CD4-positive, alpha-beta T cell (primary cell): Measurements from ENCODE around the gene GAS7. TPM values are rescaled to one million over a fixed set of nuclear protein-coding genes. Genes with fewer than 3 reads are reported as not detected.

Experiments used
- ATAC-seq: fragments of 200-7000 bp; cut with Tn5 transposase; one replicate; pipeline ENCODE4 v1.10.0; 2022; ENCODE audit warnings: mild to moderate bottlenecking; ENCODE audit not compliant: poor library complexity
- CTCF ChIA-PET: fragments of 350-600 bp; sonication (Branson Sonifier 250); formaldehyde crosslinking; loops from one replicate; lab custom pipeline; 2021; ENCODE audit warnings: antibody characterized with exemption, inconsistent platforms; lab: Charles Lee
- POLR2A ChIA-PET: fragments of 350-600 bp; sonication (Branson Sonifier 250); formaldehyde crosslinking; loops from one replicate; lab custom pipeline; 2021; ENCODE audit warnings: antibody characterized with exemption, inconsistent platforms; lab: Charles Lee
- DNase-seq, 14 experiments: peaks; one replicate each; pipeline ENCODE4 v3.0.0-alpha.2; 2013 to 2020; ENCODE audit warnings: mixed read lengths in 2 of 14
- H3K27ac ChIP-seq, 2 donors: one replicate each; pipeline versions ENCODE4 v1.5.1 to v1.7.0; 2013; ENCODE audit warnings: low read length in 2 of 2, low read depth in 1 of 2, mild to moderate bottlenecking in 1 of 2
- H3K27me3 ChIP-seq, 2 experiments: 1 replicate in 1 of 2; 2 replicates in 1 of 2; pipeline versions ENCODE4 v1.6.1 to v1.7.0; 2013; ENCODE audit warnings: low read length in 2 of 2, control low read depth in 1 of 2, mild to moderate bottlenecking in 1 of 2, moderate library complexity in 1 of 2; ENCODE audit not compliant: insufficient read depth in 2 of 2, control insufficient read depth in 1 of 2
- H3K36me3 ChIP-seq: one replicate; pipeline ENCODE4 v1.6.1; 2013; ENCODE audit warnings: low read length, control low read depth; ENCODE audit not compliant: insufficient read depth
- H3K4me1 ChIP-seq: one replicate; pipeline ENCODE4 v1.6.1; 2013; ENCODE audit warnings: low read length, control low read depth; ENCODE audit not compliant: insufficient read depth
- H3K4me3 ChIP-seq: one replicate; pipeline ENCODE4 v1.5.1; 2013; ENCODE audit warnings: mild to moderate bottlenecking, low read length, moderate library complexity
- H3K9me3 ChIP-seq, 2 experiments: 1 replicate in 1 of 2; 2 replicates in 1 of 2; pipeline versions ENCODE4 v1.6.1 to v1.7.0; 2013; ENCODE audit warnings: low read length in 2 of 2, mild to moderate bottlenecking in 2 of 2, control low read depth in 1 of 2, moderate library complexity in 1 of 2; ENCODE audit not compliant: control insufficient read depth in 1 of 2, insufficient read depth in 1 of 2
- H3K27ac Mint-ChIP-seq: one replicate; pipeline ENCODE4 v1.8.0; 2020; ENCODE audit warnings: mixed read lengths
- H3K27me3 Mint-ChIP-seq: one replicate; pipeline ENCODE4 v1.8.0; 2021; ENCODE audit warnings: mixed read lengths
- H3K36me3 Mint-ChIP-seq: one replicate; pipeline ENCODE4 v1.8.0; 2021; ENCODE audit warnings: low read depth, mixed read lengths
- H3K4me1 Mint-ChIP-seq: one replicate; pipeline ENCODE4 v1.8.0; 2021; ENCODE audit warnings: low read depth, mixed read lengths
- H3K4me3 Mint-ChIP-seq: one replicate; pipeline ENCODE4 v1.8.0; 2020; ENCODE audit warnings: mild to moderate bottlenecking, mixed read lengths
- H3K9me3 Mint-ChIP-seq: one replicate; pipeline ENCODE4 v1.8.0; 2020; ENCODE audit warnings: mixed read lengths
- intact Hi-C, 2 experiments: fragments of 100-400 bp; cut with DNase I in 1 of 2; cut with micrococcal nuclease in 1 of 2; formaldehyde crosslinking; loops; one replicate each; pipeline versions ENCODE4 v1.15.1 to v1.9.0; 2023 to 2025; cut with DNase I, micrococcal nuclease
- total RNA-seq, 174 experiments: library from RNA in 2 of 174; stranded (reverse) in 2 of 174; gene quantifications; one replicate each; pipeline ENCODE4 v1.2.3 and lab custom pipeline; 2021 to 2026
- TF ChIP-seq, protein P1 (sequence below): fragments of 200-600 bp; IDR thresholded peaks from one replicate; pipeline ENCODE4 v1.8.0; 2022; ENCODE audit warnings: antibody characterized with exemption, mild to moderate bottlenecking

GAS7 gene
- total RNA-seq, 2 experiments from 2014 or later: 1.8 to 3.4 TPM

DNA sequence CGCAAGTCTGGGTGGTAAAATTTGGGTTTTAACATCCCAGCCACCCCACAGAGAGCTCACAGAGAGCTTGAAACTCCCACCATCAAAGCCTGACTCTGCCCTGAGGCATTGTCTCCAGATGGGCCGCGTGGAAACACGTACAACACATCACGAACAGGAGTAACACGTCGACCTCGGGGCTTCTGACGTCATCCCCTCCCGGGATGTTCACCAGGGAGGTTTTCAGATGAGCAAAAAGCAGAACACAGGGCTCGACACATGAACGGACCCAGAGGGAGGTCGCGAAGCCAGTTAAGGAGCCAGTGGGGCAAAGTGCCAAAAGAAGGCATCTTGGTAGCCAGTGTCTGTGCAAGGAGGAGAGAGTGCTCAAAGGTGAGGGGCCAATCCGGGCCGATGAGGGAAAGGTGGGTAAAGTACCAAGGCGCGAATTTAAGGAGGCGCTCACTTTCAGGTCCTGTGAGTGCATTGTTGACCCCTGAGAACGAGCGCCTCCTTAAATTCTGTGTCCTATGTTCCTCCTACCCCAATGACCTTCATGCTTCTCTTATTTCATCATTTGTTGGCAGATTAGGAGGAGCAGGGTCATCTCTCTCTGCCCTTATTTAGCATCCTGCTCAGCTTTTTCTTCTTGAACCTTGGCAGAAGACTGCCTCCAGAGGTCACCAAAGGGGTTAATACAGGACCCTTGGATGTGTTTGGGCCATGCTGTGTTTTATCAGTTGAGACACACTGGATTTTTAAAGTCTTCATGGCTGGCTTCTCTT, 298.9 kb downstream of the GAS7 start:
- no peak for ATAC-seq
- H3K4me3 Mint-ChIP-seq: no peak overlapping the region
- H3K4me1 Mint-ChIP-seq: no peaks in the 10 kb centered on the region
- no peaks in the 10 kb centered on the region for H3K9me3 Mint-ChIP-seq
- TF ChIP-seq, protein P1, sequence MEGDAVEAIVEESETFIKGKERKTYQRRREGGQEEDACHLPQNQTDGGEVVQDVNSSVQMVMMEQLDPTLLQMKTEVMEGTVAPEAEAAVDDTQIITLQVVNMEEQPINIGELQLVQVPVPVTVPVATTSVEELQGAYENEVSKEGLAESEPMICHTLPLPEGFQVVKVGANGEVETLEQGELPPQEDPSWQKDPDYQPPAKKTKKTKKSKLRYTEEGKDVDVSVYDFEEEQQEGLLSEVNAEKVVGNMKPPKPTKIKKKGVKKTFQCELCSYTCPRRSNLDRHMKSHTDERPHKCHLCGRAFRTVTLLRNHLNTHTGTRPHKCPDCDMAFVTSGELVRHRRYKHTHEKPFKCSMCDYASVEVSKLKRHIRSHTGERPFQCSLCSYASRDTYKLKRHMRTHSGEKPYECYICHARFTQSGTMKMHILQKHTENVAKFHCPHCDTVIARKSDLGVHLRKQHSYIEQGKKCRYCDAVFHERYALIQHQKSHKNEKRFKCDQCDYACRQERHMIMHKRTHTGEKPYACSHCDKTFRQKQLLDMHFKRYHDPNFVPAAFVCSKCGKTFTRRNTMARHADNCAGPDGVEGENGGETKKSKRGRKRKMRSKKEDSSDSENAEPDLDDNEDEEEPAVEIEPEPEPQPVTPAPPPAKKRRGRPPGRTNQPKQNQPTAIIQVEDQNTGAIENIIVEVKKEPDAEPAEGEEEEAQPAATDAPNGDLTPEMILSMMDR: no peak
- ChIA-PET CTCF (no interaction called here), POLR2A (no interaction called here)
- Histone ChIP-seq H3K4me3 (no peak overlapping the region), H3K9me3 (no peaks in the 10 kb centered on the region), H3K36me3 (no peaks in the 10 kb centered on the region), H3K27me3 (no peaks in the 10 kb centered on the region), H3K27ac (no peak overlapping the region), H3K4me1 (no peaks in the 10 kb centered on the region)
- DNase-seq: no peak
- H3K27me3 Mint-ChIP-seq: peaks cover 32% of the 10 kb centered on the region
- no peak overlapping the region for H3K27ac Mint-ChIP-seq
- intact Hi-C loops: no loop called here
- no peaks in the 10 kb centered on the region for H3K36me3 Mint-ChIP-seq

DNA sequence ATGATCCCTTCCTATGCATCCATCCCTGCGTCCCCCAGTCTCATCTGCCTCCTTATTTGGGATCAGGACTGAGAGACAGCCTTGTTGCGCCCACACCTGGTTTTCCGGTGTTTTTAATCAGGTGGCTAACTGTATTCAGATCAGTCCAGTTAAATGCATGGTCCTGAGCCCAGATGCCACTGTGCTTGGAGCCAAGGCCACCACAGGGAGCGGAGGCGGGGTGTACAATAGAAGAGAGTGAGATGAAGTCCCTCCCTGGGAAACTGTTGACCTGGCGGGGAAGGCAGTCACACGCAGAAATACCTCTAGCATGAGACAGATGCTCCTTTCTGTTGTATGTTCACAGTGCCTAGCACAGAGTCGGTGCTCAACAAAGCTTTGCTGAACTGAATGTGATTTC, 299.6 kb downstream of the GAS7 start:
- H3K9me3 ChIP-seq: no peaks in the 10 kb centered on the region
- no peaks in the 10 kb centered on the region for H3K36me3 Mint-ChIP-seq
- no peak overlapping the region for H3K27ac Mint-ChIP-seq
- no peak overlapping the region for H3K27ac ChIP-seq
- no peak overlapping the region for H3K4me3 Mint-ChIP-seq
- H3K27me3 ChIP-seq: no peaks in the 10 kb centered on the region
- ATAC-seq: no peak
- peaks cover 33% of the 10 kb centered on the region for H3K27me3 Mint-ChIP-seq
- H3K36me3 ChIP-seq: no peaks in the 10 kb centered on the region
- no peak for DNase-seq
- no peak overlapping the region for H3K4me3 ChIP-seq
- no peaks in the 10 kb centered on the region for H3K9me3 Mint-ChIP-seq
- CTCF ChIA-PET: no interaction called here
- TF ChIP-seq, protein P1: no peak
- no peaks in the 10 kb centered on the region for H3K4me1 Mint-ChIP-seq
- POLR2A ChIA-PET: no interaction called here
- no peaks in the 10 kb centered on the region for H3K4me1 ChIP-seq
- intact Hi-C loops: no loop called here

DNA sequence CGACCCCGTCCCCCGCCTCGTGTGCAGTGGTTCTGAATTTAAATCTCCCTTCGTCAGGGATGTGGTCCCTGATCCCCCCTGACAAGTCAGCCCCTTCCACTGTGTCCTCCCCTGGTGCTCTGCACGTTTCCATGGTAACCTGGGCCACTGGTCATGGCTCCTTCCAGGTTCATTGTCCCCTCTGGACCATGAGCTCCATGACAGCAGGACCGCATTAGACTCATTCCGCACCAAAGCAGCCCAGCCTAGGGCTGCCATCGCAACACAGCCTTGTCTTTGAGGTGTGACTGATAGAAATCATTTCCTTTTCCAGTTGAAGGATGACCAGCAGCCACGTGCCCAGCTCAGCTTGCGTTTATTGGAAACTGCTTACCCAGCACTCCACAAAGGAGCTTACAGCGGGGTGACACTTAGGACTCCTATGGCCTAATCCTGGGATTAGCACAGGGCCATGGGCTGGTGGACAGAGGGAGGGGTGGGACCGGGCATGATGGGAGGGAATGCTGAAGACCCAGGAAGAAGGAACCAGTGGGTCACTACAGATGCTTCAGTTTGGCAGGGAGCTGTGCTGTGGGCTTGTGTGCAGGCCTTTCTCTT, 300.9 kb downstream of the GAS7 start:
- H3K4me3 ChIP-seq: no peak overlapping the region
- intact Hi-C loops: no loop called here
- no peaks in the 10 kb centered on the region for H3K4me1 Mint-ChIP-seq
- H3K27ac ChIP-seq: no peak overlapping the region
- TF ChIP-seq, protein P1: no peak
- H3K36me3 Mint-ChIP-seq: no peaks in the 10 kb centered on the region
- H3K9me3 Mint-ChIP-seq: no peaks in the 10 kb centered on the region
- no peaks in the 10 kb centered on the region for H3K36me3 ChIP-seq
- H3K4me1 ChIP-seq: no peaks in the 10 kb centered on the region
- H3K27me3 Mint-ChIP-seq: peaks cover 34% of the 10 kb centered on the region
- ATAC-seq: no peak
- H3K27me3 ChIP-seq: no peaks in the 10 kb centered on the region
- ChIA-PET CTCF (no interaction called here), POLR2A (no interaction called here)
- DNase-seq: no peak
- H3K27ac Mint-ChIP-seq: no peak overlapping the region
- H3K9me3 ChIP-seq: no peaks in the 10 kb centered on the region
- no peak overlapping the region for H3K4me3 Mint-ChIP-seq
